BLaER1 treated with 17β-estradiol and CSF1 and Interleukin-3, amounts not matched to agents 10 nM and 100 nM (cell line): ENCODE measurements around the gene AP4S1.
A peak's percentile ranks its signal among the peaks of the same experiment; 100 is the strongest.
"Not testable (repeated sequence)": the region's sequence is repeated elsewhere in the genome, so short reads cannot be mapped to it uniquely, and the experiment has no call there.

Source experiments
- H3K27ac ChIP-seq, 11 experiments: shearing (Covaris generic); formaldehyde crosslinking; 2 replicates each; pipeline ENCODE4 v1.8.1; 2022
- H3K27me3 ChIP-seq, 11 experiments: shearing (Covaris generic); formaldehyde crosslinking; 2 replicates each; pipeline ENCODE4 v1.8.1; 2022
- H3K36me3 ChIP-seq, 11 experiments: shearing (Covaris generic); formaldehyde crosslinking; 2 replicates each; pipeline ENCODE4 v1.8.1; 2022
- H3K4me1 ChIP-seq, 10 experiments: shearing (Covaris generic); formaldehyde crosslinking; 2 replicates each; pipeline ENCODE4 v1.8.1; 2022
- H3K4me2 ChIP-seq, 11 experiments: shearing (Covaris generic); formaldehyde crosslinking; 2 replicates each; pipeline ENCODE4 v1.8.1; 2022
- H3K4me3 ChIP-seq, 10 experiments: shearing (Covaris generic); formaldehyde crosslinking; 2 replicates each; pipeline ENCODE4 v1.8.1; 2022
- H3K9ac ChIP-seq, 11 experiments: shearing (Covaris generic); formaldehyde crosslinking; 2 replicates each; pipeline ENCODE4 v1.8.1; 2022
- H3K9me3 ChIP-seq, 11 experiments: shearing (Covaris generic); formaldehyde crosslinking; replicated peaks in 1 of 11; 2 replicates each; pipeline ENCODE4 v1.8.1; 2022
- H4K20me1 ChIP-seq, 11 experiments: shearing (Covaris generic); formaldehyde crosslinking; 2 replicates each; pipeline ENCODE4 v1.8.1; 2022
- Cebpa-rat ChIP-seq, 11 experiments: shearing (Covaris generic); IDR thresholded peaks; 2 replicates each; pipeline ENCODE4 v1.8.1; 2022

The AP4S1 gene

GRCh38 chr14:31060253-31060875 is 34.9 kb downstream of the AP4S1 start:
- no peak overlapping the region for H3K9ac ChIP-seq
- H3K27ac ChIP-seq, result no peak overlapping the region

GRCh38 chr14:31062908-31063307 is 37.5 kb downstream of the AP4S1 start:
- H3K9me3 ChIP-seq, H3K4me2 ChIP-seq, H3K27me3 ChIP-seq, H4K20me1 ChIP-seq, H3K4me3 ChIP-seq, H3K9ac ChIP-seq, H3K36me3 ChIP-seq, H3K27ac ChIP-seq: not testable (repeated sequence)
- H3K4me1 ChIP-seq, result peaks cover 0 to 18% (median 6%) of the 10 kb centered on the region in 10 experiments; a peak in 10 of 20 replicates

More at GRCh38 chr14:31060253-31060875, 34.9 kb downstream of the AP4S1 start:
- Histone ChIP-seq H3K4me1 (peaks cover 0 to 18% (median 6%) of the 10 kb centered on the region in 10 experiments; a peak in 10 of 20 replicates), H3K4me3 (no peak overlapping the region), H3K27me3 (no peaks in the 10 kb centered on the region), H3K4me2 (no peak overlapping the region), H3K36me3 (no peaks in the 10 kb centered on the region), H4K20me1 (no peaks in the 10 kb centered on the region), H3K9me3 (no peaks in the 10 kb centered on the region)
- no peak for TF ChIP-seq Cebpa-rat (IDR thresholded peaks at IDR 0.05)

- no peak overlapping the region for H3K4me3 ChIP-seq
- peaks cover 0 to 11% (median 0%) of the 10 kb centered on the region in 10 experiments; a peak in 2 of 20 replicates for H3K4me1 ChIP-seq
- no peak overlapping the region for H3K9ac ChIP-seq
- no peak for TF ChIP-seq Cebpa-rat (IDR thresholded peaks at IDR 0.05)
- H3K9me3 ChIP-seq, result no peaks in the 10 kb centered on the region
- no peaks in the 10 kb centered on the region for H4K20me1 ChIP-seq
- peak overlapping the region in 2 of 11 experiments; percentile 9 to 24; a peak in 2 of 22 replicates for H3K4me2 ChIP-seq
- H3K27me3 ChIP-seq, result no peaks in the 10 kb centered on the region
- peaks cover 0 to 27% (median 4%) of the 10 kb centered on the region in 11 experiments; a peak in 9 of 22 replicates for H3K36me3 ChIP-seq
- no peak overlapping the region for H3K27ac ChIP-seq
Observed at GRCh38 chr14:31068235-31068634, 42.8 kb downstream of the AP4S1 start.

GRCh38 chr14:31069343-31069742 is 43.9 kb downstream of the AP4S1 start:
- Histone ChIP-seq H3K9ac (no peak overlapping the region), H3K9me3 (no peaks in the 10 kb centered on the region), H3K4me1 (peaks cover 0 to 11% (median 0%) of the 10 kb centered on the region in 10 experiments; a peak in 2 of 20 replicates), H4K20me1 (no peaks in the 10 kb centered on the region), H3K4me2 (no peak overlapping the region), H3K27ac (no peak overlapping the region), H3K27me3 (no peaks in the 10 kb centered on the region), H3K4me3 (no peak overlapping the region), H3K36me3 (peaks cover 0 to 35% (median 5%) of the 10 kb centered on the region in 11 experiments; a peak in 9 of 22 replicates)
- TF ChIP-seq Cebpa-rat (IDR thresholded peaks at IDR 0.05), result no peak

GRCh38 chr14:31070431-31070830 is 45.0 kb downstream of the AP4S1 start:
- Histone ChIP-seq H3K4me3 (no peak overlapping the region), H3K9ac (no peak overlapping the region), H3K36me3 (peaks cover 0 to 42% (median 9%) of the 10 kb centered on the region in 11 experiments; a peak in 10 of 22 replicates), H3K27ac (no peak overlapping the region), H3K9me3 (peaks cover 0 to 5% (median 0%) of the 10 kb centered on the region in 11 experiments; a peak in 3 of 22 replicates), H4K20me1 (no peaks in the 10 kb centered on the region), H3K27me3 (no peaks in the 10 kb centered on the region), H3K4me1 (peaks cover 0 to 11% (median 0%) of the 10 kb centered on the region in 10 experiments; a peak in 2 of 20 replicates), H3K4me2 (no peak overlapping the region)
- TF ChIP-seq Cebpa-rat (IDR thresholded peaks at IDR 0.05), result no peak

GRCh38 chr14:31071151-31071550 is 45.7 kb downstream of the AP4S1 start:
- Histone ChIP-seq H3K36me3 (peaks cover 0 to 42% (median 9%) of the 10 kb centered on the region in 11 experiments; a peak in 10 of 22 replicates), H3K27ac (no peak overlapping the region), H3K4me1 (peaks cover 0 to 11% (median 0%) of the 10 kb centered on the region in 10 experiments; a peak in 2 of 20 replicates), H3K9me3 (peaks cover 0 to 7% (median 0%) of the 10 kb centered on the region in 11 experiments; a peak in 3 of 22 replicates), H3K4me2 (no peak overlapping the region), H3K4me3 (no peak overlapping the region), H4K20me1 (no peaks in the 10 kb centered on the region), H3K27me3 (no peaks in the 10 kb centered on the region), H3K9ac (no peak overlapping the region)
- no peak for TF ChIP-seq Cebpa-rat (IDR thresholded peaks at IDR 0.05)

- H4K20me1 ChIP-seq, result no peaks in the 10 kb centered on the region
- H3K27ac ChIP-seq, result no peak overlapping the region
Observed at GRCh38 chr14:31075144-31075543, 49.7 kb downstream of the AP4S1 start.

GRCh38 chr14:31078766-31079165 is 53.3 kb downstream of the AP4S1 start:
- no peak overlapping the region for H3K4me3 ChIP-seq
- H3K9ac ChIP-seq, result no peak overlapping the region
- no peaks in the 10 kb centered on the region for H3K27me3 ChIP-seq
- no peak for TF ChIP-seq Cebpa-rat (IDR thresholded peaks at IDR 0.05)
- peaks cover 0 to 7% (median 0%) of the 10 kb centered on the region in 11 experiments; a peak in 3 of 22 replicates for H3K9me3 ChIP-seq
- H3K4me2 ChIP-seq, result no peak overlapping the region
- no peak overlapping the region for H3K27ac ChIP-seq
- peaks cover 0 to 4% (median 2%) of the 10 kb centered on the region in 10 experiments; a peak in 9 of 20 replicates for H3K4me1 ChIP-seq
- H3K36me3 ChIP-seq, result peaks cover 0 to 23% (median 5%) of the 10 kb centered on the region in 11 experiments; a peak in 5 of 22 replicates
- H4K20me1 ChIP-seq, result no peaks in the 10 kb centered on the region

More at GRCh38 chr14:31075144-31075543, 49.7 kb downstream of the AP4S1 start:
- Histone ChIP-seq H3K27me3 (no peaks in the 10 kb centered on the region), H3K4me3 (no peak overlapping the region), H3K9me3 (peaks cover 0 to 7% (median 0%) of the 10 kb centered on the region in 11 experiments; a peak in 3 of 22 replicates), H3K36me3 (peaks cover 0 to 34% (median 8%) of the 10 kb centered on the region in 11 experiments; a peak in 9 of 22 replicates), H3K4me1 (no peaks in the 10 kb centered on the region), H3K9ac (no peak overlapping the region), H3K4me2 (no peak overlapping the region)
- no peak for TF ChIP-seq Cebpa-rat (IDR thresholded peaks at IDR 0.05)

GRCh38 chr14:31080056-31080455 is 54.6 kb downstream of the AP4S1 start:
- no peaks in the 10 kb centered on the region for H4K20me1 ChIP-seq
- H3K4me3 ChIP-seq, result no peak overlapping the region
- no peak overlapping the region for H3K4me2 ChIP-seq
- H3K36me3 ChIP-seq, result peaks cover 0 to 18% (median 4%) of the 10 kb centered on the region in 11 experiments; a peak in 7 of 22 replicates
- H3K4me1 ChIP-seq, result peaks cover 0 to 17% (median 13%) of the 10 kb centered on the region in 10 experiments; a peak in 14 of 20 replicates
- H3K9me3 ChIP-seq, result peaks cover 0 to 6% (median 0%) of the 10 kb centered on the region in 11 experiments; a peak in 3 of 22 replicates
- H3K27me3 ChIP-seq, result no peaks in the 10 kb centered on the region
- no peak overlapping the region for H3K27ac ChIP-seq
- TF ChIP-seq Cebpa-rat (IDR thresholded peaks at IDR 0.05), result no peak
- H3K9ac ChIP-seq, result no peak overlapping the region
